GM18511 (cell line): ENCODE results near the gene CRYBB2.
"Not testable (repeated sequence)": the region's sequence is repeated elsewhere in the genome, so short reads cannot be mapped to it uniquely, and the experiment has no call there.

Experiments used
- ATAC-seq: cut with Tn5 transposase; IDR thresholded peaks from one replicate; pipeline ENCODE4 v1.9.1; 2021; ENCODE audit warnings: mild to moderate bottlenecking, moderate library complexity; ENCODE audit not compliant: unreplicated experiment

Gene CRYBB2

DNA sequence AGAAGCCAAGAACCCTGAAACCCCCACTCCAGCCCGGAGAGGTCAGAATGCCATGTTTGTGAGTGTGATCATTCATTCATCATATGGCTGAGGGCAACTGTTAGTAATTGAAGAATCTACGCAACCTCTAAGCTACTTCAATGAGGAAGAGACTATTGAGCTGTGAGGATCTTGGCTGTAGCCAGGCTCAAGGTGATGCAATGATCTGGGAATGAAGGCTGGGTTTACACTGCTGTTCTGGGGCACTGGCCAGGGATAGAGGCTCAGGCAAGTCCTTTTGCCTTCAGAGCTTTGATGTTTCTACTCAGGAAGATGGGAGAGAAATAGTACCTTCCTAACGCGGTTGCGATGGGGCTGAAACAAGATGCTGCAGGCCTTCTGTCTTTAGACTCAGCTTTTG is 12.9 kb downstream of the CRYBB2 start:
- no peak for ATAC-seq

DNA sequence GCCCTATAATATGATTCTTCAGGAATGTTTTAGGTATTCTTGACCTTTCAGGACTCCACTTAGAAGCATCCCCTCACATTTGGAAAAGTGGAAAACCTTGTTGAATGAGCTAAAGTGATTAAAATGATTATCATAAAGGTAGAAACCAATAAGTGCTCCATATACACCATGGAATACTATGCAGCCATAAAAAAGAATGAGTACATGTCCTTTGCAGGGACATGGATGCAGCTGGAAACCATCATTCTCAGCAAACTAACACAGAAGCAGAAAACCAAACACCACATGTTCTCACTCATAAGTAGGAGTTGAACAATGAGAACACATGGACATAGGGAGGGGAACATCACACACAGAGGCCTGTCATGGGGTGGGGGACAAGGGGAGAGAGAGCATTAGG is 14.3 kb downstream of the CRYBB2 start:
- ATAC-seq = not testable (repeated sequence)

DNA sequence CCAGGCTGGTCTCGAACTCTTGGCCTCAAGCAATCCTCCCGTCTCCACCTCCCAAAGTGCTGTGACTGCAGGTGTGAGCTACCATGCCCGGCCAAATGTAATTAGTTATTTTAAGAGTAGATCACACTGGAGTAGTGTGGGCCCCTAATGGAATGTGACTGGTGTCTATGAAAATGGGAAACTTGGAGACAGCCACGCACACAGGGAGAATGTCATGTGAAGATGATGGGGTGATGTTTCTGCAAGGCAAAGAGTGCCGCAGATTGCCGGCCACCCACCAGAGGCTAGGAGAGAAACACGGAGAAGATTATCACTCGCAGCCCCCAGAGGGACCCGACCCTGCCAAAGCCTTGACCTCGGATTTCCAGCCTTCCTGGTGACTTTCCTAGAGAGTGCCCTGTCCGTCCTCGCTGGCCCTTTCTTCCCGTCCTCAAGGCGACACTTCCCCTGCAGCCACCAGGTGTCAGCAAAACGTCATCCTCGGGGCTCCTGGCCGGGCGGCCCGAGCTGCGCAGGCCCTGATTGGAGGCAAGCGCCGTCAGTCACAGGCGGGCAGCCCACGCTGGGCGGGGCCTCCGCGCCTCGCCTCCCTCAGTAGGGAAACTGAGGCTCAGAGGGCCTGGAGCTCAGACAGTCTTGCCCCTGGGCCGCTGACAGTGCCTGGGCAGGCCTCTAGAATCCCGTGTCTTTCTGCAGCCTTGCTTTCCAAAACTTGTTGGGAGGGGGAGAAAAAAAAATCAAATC is 16.3 kb downstream of the CRYBB2 start:
- peak; percentile 59 for ATAC-seq

DNA sequence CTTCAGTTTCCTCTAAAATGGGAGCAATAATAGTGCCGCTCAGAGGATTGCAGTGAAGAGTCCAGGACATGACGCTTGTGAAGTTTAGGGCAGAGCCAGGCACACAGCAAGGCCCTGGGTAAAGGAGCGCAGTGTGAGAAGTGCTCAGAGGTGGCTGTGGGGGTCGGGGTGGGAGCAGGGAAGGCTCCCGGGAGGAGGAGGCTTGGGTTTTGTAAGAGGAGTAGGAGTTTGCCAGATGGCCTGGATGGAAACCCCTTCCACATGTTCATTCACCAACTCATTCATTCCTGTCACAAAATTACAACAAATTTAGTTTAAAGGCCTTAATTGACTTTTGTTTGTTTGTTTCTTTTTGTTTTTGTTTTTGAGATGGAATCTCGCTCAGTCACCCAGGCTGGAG is 17.0 kb downstream of the CRYBB2 start:
- no peak for ATAC-seq

DNA sequence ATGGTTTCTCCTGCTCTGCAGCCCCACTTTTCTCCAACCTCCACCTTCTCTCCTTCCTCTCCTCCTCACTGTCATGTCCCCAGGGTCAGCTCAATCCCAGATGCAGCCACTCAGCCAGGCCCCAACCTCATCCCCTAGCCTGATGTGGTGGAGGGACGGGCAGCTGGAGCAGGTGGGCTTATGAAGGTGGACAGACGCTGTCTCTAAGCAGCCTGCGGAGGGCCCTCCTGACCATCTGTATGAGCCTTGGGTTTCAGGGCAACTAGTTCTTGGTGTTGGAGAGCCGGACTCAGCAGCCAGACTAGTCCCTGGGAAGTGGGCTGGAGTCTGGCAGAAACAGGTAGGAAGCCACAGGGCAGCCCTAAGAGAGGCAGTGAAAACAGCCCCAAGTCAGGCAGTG is 18.1 kb downstream of the CRYBB2 start:
- no peak for ATAC-seq

DNA sequence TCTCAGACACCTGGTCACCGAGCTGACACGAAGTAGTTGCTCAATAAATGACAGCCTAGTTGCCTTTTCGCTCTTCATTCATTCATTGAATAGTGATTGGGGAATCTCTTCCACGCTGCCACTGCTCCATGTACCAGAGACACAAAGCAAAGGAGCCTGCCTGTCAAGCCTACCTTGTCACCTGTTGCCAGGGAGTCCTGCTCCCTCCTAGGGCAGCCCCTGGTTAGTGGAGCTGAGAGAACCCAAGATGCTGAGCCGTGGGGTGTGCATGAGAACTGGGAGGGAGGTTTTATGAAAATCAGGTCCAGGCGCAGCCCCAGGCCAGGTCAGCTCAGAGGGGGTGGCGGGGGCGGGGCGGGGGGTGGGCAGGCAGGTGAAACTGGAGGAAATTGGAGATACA is 18.6 kb downstream of the CRYBB2 start:
- ATAC-seq = not testable (repeated sequence)

DNA sequence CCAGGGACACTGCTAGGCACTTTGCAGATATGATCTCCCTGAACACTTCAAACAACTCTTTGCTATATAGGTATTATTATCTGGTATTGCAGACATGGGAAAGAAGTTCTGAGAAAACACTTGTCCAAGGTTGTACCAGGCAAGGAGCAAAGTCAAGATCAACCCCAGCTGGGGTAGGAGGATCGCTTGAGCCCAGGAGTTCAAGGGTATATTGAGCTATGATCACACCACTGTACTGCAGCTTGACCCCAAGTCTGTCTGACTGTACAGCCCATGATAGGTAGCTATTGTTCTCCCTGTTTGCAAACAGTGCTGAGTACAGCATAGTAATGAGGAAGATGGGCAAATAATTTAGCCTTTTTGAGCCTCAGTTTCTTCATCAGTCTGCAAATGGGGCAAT is 35.7 kb downstream of the CRYBB2 start:
- not testable (repeated sequence) for ATAC-seq

DNA sequence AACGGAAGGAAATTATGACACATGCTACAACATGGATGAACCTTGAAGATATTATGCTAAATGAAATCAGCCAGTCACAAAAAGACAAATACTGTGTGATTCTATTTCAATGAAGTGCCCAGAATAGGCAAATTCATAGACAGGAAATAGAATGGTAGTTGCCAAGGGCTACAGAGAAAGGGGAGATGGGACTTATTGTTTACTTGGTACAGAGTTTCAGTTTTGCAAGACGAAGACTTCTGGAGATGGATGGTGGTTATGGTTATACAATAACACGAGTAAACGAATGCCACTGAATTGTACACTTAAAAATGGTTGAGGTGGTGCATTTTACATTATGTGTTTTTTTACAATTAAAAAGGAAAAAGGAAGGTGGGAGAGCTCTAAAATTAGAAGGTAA is 48.1 kb downstream of the CRYBB2 start:
- not testable (repeated sequence) for ATAC-seq

DNA sequence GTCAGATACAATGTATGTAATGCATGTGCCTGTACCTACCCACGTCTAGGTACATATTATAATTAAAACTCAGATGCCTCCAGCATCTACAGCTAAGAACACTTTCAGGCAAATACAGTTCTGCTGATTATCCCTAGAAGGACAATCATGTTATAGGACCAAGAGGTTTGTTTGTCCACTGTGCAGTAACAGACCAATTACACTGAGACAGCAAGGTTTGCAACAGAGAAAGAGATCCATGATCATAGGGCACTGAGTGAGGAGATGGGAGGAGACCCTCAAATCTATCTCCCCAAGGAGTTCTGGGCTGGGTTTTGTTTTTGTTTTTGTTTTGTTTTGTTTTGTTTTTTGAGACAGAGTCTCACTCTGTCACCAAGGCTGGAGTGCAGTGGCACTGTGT is 49.5 kb downstream of the CRYBB2 start:
- ATAC-seq = not testable (repeated sequence)

DNA sequence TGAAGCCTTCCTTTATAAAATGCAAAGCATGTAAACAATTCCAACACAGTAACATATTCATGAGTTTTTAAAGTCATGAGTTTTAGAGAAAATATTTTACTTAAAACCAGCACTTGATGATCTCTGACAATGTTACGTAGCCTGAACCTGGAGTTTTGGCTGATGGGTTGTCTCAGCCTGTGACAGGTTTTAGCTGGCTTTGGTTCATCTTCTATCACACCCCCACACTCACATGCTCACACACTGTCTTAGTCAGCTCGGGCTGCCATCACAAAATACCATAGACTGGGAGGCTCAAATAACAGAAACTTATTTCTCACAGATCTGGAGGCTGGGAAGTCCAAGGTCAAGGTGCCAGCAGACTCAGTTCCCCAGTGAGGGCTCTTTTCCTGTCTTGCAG is 50.6 kb downstream of the CRYBB2 start:
- ATAC-seq = not testable (repeated sequence)

DNA sequence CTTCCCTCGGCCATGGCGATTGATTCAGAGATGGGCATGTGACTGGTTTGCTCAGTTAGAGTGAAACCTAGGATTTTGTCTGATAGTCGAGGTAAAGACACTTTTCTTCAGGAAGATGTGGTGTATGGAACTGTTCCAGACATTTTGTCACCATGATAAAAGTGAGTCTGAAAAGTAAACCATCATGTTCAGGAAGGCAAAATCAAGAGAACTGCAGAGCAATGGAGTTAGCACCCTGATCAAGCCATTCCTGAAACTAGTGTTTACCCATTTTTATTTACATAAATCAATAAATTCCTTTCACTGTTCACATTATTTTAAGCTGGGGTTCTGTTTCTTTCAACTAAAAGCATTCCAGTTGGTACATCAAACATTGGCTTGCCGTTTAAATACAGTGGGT is 53.8 kb downstream of the CRYBB2 start:
- ATAC-seq = not testable (repeated sequence)

DNA sequence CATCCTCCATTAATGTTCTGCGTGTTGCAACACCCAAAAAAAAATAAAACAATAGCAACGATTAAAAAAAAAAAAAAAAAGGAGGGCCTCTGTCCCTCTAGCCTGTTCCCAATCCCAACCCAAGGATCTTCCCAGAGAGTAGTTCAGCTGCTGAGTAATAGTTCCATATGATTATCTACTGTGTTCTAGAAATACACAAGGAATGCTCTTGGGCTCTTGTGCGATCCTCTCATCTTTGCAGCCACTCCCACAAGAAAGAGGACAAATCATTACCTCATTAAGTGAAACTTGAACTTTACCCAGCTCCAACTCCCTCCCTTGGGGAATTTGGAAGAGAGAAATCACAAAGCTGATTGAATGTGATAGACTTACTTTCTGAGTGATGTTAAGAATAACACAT is 54.5 kb downstream of the CRYBB2 start:
- not testable (repeated sequence) for ATAC-seq

DNA sequence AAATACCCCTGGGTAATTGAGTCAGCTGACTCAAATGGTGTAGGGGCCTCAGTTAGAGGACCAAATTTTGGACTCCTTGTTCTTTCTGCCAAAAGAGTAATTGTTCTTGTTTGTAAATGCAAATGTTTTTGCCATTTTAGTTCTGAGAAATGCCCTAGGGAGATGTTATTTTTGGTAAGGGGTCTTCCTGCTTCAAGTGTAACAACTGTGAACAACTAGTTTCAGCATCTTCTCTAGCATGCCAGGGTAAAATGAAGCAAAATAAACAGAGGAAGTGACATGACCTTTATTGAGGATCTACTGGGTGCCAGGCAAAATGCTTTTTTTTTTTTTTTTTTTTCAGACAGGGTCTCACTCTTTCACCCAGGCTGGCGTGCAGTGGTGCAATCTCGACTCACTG is 60.7 kb downstream of the CRYBB2 start:
- ATAC-seq = not testable (repeated sequence)
